ENCODE measurements around the gene ALG14.

GRCh38 chr1:94934551-94934950 lies 138.2 kb downstream of the ALG14 start:
- TF ChIP-seq POLR2A (IDR thresholded peaks at IDR 0.05) (no peak), CTCF (IDR thresholded peaks at IDR 0.05) (no peak)
